GM19351 (cell line): ENCODE measurements around the gene HEATR5A.
"Not testable (repeated sequence)": the region's sequence is repeated elsewhere in the genome, so short reads cannot be mapped to it uniquely, and the experiment has no call there.

Source experiments
- ATAC-seq: cut with Tn5 transposase; IDR thresholded peaks from one replicate; pipeline ENCODE4 v1.9.1; 2021; ENCODE audit warnings: mild to moderate bottlenecking, moderate library complexity; ENCODE audit not compliant: unreplicated experiment

The HEATR5A gene

DNA sequence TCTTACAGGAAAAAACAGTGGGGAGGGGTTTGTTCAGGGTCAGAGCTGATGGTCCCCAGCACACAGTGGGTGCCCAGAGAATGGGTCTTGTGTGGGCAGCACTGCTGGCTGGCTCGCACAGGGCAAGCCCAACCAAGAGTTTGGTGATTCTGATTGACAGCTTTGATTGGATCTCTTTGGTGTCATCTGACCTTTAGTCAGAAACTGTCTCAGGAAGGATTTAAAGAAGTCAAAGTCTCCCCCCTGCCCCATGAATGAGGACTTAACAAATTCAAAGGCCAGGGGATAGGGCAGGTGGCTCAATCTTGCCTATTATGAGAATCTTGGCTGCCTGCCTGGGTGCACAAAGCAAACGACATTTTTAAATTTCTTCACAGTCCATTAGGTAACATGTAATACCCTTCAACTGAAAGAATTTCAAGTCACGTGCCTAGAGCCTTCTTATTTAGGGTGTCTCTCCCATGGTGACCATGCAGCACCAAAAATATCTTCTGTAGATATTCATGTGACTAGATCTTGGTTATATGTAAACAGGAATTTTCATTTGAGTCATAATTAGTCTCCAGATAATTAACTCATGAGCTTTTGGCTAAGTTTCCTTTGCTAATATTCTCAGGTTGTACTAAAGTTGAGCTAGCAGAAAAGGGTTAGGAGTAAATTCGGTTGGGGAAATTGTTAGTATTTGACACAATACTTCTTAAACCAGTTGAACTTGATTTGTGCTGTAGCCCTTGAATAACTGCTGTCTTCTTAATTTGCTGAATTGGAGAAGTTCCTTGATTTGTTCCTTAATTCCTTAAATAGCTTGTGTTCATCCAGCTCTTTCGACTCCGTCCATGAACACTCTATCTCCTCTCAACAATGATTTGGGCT is 158.3 kb downstream of the HEATR5A start:
- no peak for ATAC-seq

DNA sequence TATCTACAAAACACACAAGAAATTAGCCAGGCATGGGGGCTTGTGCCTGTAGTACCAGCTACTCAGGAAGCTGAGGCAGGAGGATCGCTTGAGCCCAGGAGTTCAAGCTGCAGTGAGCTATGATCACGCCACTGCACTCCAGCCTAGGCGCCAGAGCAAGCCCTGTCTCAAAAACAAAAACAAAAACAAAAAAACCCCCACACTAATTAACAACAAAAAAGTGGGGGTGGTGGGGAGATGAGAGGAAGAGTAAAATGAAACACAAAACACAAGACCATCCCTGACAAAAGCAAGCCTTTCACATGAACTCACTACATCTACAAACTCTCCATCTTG is 158.9 kb downstream of the HEATR5A start:
- no peak for ATAC-seq

DNA sequence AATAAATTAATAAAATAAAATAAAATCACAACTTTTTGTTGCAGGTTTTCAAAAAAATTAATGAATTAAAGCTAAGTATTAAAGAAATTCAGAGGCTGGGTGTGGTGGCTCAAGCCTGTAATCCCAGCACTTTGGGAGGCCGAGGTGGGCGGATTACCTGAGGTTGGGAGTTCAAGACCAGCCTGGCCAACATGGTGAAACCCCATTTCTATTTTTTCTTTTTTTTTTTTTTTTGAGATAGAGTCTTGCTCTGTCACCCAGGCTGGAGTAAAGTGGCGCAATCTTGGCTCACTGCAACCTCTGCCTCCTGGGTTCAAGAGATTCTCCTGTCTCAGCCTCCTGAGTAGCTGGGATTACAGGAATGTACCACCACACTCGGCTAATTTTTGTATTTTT is 161.3 kb downstream of the HEATR5A start:
- not testable (repeated sequence) for ATAC-seq

DNA sequence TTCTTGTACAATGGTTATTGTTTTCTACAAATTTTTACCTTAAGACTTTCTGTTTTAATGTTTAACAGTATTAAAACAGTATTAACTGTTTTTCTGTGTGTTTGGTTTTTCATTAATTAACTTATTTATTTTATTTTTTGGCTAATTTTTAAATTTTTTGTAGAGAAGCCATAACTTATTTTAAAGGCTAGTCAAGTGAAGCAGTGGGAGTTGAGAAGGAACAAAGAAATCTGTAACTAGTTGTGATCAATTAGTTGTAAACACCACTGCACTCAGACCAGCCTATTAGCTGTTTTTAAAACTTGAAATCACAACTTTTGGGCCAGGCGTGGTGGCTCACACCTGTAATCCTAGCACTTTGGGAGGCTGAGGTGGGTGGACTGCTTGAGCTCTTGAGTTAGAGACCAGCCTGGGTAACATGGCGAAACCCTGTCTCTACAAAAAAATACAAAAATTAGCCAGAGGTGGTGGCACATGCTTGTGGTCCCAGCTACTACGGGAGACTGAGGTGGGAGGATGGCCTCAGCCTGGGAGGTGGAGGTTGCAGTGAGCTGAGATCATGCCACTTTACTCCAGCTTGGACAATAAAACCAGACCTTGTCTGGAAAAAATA is 161.8 kb downstream of the HEATR5A start:
- no peak for ATAC-seq

DNA sequence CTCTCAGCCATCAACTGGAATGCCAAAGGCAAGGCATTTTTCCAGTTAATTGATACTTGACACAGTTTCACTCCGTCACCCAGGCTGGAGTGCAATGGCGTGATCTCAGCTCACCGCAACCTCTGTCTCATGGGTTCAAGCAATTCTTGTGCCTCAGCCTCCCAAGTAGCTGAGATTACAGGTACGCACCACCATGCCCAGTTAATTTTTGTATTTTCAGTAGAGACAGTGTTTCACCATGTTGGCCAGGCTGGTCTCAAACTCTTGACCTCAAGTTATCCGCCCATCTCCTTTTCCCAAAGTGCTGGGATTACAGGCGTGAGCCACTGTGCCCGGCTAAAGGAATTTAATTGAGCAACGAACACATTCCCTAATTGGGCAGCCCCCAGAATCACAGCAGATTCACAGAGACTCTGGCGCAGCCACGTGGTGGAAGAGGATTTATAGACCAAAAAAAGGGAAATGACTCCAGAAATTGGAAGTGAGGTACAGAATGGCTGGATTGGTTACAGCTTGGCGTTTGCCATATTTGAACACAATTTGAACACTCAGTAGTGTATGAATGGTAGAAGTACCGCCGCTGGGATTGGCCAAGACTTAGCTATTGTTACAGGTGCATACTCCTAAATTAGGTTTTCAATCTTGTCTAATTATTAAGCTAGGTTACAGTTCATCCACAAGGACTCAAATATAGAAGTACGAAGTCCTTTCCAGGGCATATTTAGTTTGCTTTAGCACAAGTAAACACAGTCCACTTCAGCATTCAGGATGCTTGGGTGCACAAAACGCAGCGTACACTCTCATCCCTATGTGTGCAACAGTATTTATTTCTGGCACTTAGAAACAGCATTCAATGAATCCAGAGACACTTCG is 162.6 kb downstream of the HEATR5A start:
- not testable (repeated sequence) for ATAC-seq

DNA sequence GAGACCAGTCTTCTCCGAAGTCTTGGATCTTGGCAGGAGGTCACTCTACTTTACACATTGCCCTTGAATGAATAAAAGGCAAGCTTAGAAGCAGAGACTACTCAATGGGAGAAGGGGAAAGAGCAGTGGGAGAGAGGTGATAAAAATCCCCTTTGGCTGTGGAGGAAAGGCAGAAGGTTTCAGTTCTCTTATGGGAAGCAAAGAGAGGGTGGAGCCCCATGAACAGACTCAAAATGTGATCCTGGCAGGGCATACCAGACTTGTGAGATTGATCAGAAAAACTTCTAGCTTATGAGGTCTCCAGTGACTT is 163.2 kb downstream of the HEATR5A start:
- no peak for ATAC-seq

DNA sequence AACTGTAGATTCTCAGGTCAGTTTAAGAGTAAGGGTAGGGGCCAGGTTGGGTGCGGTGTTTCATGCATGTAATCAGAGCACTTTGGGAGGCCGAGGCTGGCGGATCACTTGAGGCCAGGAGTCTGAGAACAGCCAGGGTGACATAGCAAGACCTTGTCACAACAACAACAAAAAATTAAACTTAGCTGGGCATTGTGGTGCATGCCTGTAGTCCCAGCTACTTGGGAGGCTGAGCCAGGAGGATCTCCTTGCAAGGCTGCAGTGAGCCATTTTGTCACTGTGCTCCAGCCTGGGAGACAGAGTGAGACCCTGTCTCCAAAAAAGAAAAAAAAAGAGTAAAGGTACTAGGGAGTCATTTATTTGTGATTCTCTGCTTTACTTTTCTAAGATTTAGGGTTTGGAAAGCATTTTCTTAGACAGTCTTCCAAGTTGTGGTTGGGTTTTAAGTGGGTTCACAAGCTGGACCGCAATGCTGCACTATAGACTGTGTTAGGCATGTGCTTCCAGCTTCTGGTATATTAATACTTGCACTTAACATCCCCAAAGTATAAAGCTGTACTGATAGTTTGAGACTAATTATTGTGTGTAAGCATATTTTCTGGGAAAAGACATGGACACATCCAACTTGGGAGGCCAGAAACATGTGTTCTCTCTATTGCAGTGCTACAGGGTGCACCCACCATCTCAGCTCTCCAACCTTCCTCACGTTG is 163.7 kb downstream of the HEATR5A start:
- no peak for ATAC-seq

DNA sequence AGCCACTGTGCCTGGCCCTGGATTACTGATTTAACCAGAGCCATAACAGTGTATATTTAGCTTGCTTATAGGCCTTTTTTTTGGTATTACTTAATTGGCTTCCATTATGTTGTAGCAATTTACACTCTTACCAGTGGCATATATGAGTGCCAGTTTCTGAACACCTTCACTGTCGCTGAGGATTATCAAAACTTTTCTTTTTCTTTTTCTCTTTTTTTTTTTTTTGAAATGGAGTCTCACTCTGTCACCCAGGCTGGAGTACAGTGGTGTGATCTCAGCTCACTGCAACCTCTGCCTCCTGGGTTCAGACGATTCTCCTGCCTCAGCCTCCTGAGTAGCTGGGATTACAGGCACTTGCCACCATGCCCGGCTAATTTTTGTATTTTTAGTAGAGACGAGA is 164.4 kb downstream of the HEATR5A start:
- not testable (repeated sequence) for ATAC-seq

DNA sequence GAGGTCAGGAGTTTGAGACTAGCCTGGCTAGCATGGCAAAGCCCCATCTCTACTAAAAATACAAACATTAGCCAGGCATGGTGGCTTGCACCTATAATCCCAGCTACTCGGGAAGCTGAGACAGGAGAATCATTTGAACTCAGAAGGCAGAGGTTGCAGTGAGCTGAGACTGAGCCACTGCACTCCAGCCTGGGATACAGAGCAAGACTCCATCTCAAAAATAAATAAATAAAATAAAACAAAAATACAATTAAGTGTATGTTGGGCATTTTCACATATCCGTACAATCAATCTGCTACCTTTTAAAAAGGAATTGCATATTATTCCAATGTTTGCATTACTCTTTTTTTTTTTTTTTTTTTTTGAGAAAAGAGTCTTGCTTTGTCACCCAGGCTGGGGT is 165.1 kb downstream of the HEATR5A start:
- ATAC-seq, result no peak

DNA sequence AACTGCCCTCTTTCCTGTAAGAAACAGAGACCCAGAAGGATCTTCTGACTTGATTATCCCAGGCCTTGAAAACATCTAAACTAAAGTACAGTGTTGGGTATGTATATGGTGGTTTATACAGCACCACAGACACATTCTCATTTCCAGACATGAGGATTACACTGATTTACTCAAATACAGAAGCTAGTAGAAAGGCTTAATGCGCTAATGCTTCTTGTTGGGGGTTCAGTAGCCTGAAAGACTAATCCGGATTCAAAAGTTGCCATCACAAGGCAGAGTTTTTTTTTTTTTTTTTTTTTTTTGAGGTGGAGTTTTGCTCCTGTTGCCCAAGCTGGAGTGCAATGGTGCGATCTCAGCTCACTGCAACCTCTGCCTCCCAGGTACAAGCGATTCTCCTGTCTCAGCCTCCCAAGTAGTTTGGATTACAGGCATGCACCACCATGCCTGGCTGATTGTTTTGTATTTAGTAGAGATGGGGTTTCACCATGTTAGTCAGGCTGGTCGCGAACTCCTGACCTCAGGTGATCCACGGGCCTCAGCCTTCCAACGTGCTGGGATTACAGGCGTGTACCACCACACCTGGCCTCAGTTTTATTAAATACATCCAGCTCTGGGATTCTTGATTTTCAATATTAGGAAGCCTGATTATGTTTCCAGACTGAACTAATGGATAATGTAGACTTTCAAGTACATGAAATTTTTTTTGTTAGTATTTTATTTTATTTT is 166.4 kb downstream of the HEATR5A start:
- ATAC-seq, result no peak

DNA sequence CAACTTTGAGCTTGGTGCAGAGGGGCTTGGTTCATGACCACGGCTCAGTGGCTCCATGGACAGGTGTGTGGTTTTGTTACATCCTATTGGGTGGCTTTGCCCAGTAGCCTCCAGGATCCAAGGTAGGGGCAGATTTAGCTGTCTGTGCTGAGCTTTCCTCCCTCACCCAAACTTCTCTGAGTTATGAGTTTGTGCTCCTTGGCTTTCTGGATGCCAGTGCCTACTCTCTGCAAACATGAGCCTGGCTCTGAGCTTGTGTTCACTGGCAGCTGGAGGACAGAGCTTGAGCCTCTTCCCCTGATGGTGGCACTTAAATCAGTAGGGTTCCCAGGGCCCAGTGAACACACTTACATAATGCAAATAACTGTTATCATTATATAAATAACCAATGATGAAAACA is 167.5 kb downstream of the HEATR5A start:
- no peak for ATAC-seq

DNA sequence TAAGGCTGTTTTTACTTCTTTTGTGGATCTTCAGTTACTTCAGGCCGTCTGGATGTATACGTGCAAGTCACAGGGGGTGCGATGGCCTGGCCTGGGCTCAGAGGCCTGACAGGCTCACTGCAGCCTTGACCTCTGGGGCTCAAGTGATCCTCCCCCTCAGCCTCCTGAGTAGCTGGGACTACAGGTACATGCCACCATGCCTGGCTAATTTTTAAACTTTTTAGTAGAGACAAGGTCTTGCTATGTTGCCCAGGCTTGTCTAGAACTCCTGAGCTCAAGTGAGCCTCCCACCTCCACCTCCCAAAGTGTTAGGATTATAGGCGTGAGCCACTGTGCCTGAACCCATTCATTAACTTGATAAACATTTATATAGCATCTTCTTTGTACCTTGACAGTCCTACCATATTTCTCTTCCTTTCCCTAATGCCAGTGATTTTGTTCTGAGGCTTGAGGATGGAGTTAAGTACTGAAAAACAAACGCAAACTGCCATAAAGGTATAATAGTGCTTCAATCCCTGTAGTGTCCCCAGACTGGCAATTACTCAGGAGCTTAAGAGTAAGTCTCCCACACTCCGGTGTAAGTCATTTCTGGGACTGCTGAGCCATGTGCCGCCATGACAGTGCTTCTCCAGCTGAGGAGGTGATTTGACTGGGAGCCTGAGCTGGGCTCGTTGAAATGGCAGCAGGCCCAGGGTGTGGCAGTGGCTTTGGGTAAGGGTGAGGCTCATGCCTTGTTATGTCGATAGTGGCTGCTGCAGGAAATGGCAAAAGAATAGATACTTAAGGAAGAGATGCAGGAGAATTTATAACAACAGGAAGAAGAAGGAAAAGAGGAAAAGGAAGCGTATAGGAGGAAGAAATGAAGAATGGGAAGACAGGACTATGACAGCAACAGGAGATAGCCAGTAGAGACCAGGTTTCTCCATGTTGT is 169.1 kb downstream of the HEATR5A start:
- no peak for ATAC-seq

DNA sequence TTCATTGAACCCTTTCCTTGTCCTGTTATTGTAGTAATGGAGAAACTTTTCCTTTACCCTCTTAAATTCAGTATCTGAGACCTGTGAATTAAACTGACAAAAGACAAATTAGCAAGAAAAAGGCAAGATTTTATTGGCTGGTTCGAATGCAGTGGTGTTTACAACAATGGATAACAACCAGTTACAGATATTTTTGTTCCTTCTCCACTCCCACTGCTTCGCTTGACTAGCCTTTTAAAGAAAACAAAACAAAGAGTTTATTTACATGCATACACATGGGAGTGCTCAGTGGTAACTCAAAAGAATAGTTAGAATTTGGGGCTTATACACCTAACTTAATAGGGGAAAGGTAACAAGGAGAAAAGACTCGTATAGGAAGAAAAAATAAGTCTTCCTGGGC is 175.7 kb downstream of the HEATR5A start:
- no peak for ATAC-seq

DNA sequence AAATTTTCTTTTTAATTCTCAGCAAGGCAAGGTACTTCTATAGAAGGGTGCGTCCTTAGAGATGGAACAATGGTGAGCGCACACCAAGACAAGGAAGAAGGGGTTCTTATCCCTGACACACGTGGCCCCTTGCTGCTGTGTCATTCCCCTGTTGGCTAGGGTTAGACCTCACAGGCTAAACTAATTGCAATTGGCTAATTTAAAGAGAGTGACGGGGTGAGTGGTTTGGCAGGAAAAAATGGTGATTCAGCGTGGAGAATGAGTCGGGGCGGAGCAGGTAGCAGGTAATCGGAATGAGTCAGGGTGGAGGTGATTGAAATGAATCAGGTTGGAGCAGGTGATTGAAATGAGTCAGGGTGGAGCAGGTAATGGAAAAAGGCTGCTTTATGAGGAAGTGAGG is 176.5 kb downstream of the HEATR5A start:
- ATAC-seq, result no peak

DNA sequence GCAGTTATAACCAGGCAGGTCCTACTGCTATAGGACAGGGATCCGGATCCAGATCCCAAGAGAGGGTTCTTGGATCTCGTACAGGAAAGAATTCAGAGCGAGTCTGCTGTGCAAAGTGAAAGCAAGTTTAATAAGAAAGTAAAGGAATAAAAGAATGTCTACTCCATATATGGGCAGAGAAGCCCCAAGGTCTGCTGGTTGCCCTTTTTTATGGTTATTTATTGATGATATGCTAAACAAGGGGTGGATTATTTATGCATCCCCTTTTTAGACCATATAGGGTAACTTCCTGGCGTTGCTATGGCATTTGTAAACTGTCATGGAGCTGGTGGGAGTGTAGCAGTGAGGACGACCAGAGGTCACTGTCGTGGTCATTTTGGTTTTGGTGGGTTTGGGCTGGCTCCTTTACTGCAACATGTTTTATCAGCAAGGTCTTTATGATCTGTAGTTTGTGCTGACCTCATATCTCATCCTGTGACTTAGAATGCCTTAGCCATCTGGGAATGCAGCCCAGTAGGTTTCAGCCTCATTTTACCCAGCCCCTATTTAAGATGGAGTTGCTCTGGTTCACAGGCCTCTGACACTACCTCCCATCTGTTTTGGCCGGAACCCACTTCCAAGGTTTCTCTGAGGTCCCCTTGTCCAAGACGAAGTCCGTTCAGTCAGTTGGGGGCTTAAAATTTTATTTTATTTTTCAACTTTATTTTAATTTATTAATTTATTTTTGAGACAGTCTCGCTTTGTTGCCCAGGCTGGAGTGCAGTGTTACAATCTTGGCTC is 178.0 kb downstream of the HEATR5A start:
- not testable (repeated sequence) for ATAC-seq
